Upper lobe of left lung (tissue), 6 donors: ENCODE results near the gene PAK1IP1. TPM values are rescaled to one million over a fixed set of nuclear protein-coding genes. Genes with fewer than 3 reads are reported as not detected.
"Not testable (repeated sequence)": the region's sequence is repeated elsewhere in the genome, so short reads cannot be mapped to it uniquely, and the experiment has no call there.

Experiments
- ATAC-seq, 2 donors: fragments of 200-7000 bp; cut with Tn5 transposase; one replicate each; pipeline ENCODE4 v1.9.1; 2022; ENCODE audit warnings: mild to moderate bottlenecking in 2 of 2, moderate library complexity in 2 of 2; ENCODE audit not compliant: low FRiP score in 2 of 2
- DNase-seq, 2 donors: peaks; one replicate each; pipeline ENCODE4 v3.0.0-alpha.2; 2019 to 2020
- H3K27ac ChIP-seq, 4 donors: fragments of 200-600 bp; sonication (generic); one replicate each; pipeline ENCODE4 v1.5.1; 2016 to 2019
- H3K27me3 ChIP-seq, 4 donors: fragments of 200-600 bp; sonication (generic); one replicate each; pipeline ENCODE4 v1.5.1; 2017 to 2019
- H3K36me3 ChIP-seq, 4 donors: fragments of 200-600 bp; sonication (generic); one replicate each; pipeline ENCODE4 v1.5.1; 2016 to 2019
- H3K4me1 ChIP-seq, 4 donors: fragments of 200-600 bp; sonication (generic); one replicate each; pipeline ENCODE4 v1.5.1; 2018 to 2019
- H3K4me3 ChIP-seq, 4 donors: fragments of 200-600 bp; sonication (generic); one replicate each; pipeline ENCODE4 v1.5.1; 2017 to 2019; ENCODE audit warnings: mild to moderate bottlenecking in 2 of 4, moderate library complexity in 1 of 4
- H3K9me3 ChIP-seq, 4 donors: fragments of 200-600 bp; sonication (generic); one replicate each; pipeline ENCODE4 v1.5.1; 2018 to 2019
- CTCF ChIP-seq, 6 experiments: fragments of 450-650 bp in 4 of 6; fragments of 200-600 bp in 2 of 6; sonication (generic) in 2 of 6; IDR thresholded peaks; one replicate each; pipeline ENCODE4 v1.5.1; 2016 to 2019; ENCODE audit warnings: antibody characterized with exemption in 6 of 6
- EP300 ChIP-seq, 4 donors: sonication (generic); formaldehyde crosslinking; IDR thresholded peaks; one replicate each; pipeline ENCODE4 v1.5.1; 2017; ENCODE audit warnings: antibody characterized with exemption in 4 of 4, control low read depth in 2 of 4
- POLR2A ChIP-seq, 4 donors: fragments of 450-650 bp; IDR thresholded peaks; one replicate each; pipeline ENCODE4 v1.5.1; 2016 to 2017; ENCODE audit warnings: antibody characterized with exemption in 4 of 4, mild to moderate bottlenecking in 2 of 4
- POLR2AphosphoS5 ChIP-seq, 2 donors: sonication (generic); formaldehyde crosslinking; IDR thresholded peaks; one replicate each; pipeline ENCODE4 v1.5.1; 2017; ENCODE audit warnings: antibody characterized with exemption in 2 of 2
- WGBS, 2 donors: methylation state at CpG; one replicate each; pipeline ENCODE4 v1.1.5; 2017 to 2018; 5-methylcytosine and 5-hydroxymethylcytosine counted together
- total RNA-seq, 6 donors: library from RNA; depleted of rRNA in 4 of 6; stranded (reverse); fragments of >200 nt in 4 of 6; gene quantifications; one replicate each; pipeline versions ENCODE4 v1.1.0 to v1.2.1, GENCODE V29; 2016 to 2021
- donor health status: DM: no; HTN: no; CAD: no; lungs with moderate emphysema.
- donor health status: DM: no; HTN: yes; CAD: no; lungs with severe emphysema.

PAK1IP1 gene
- total RNA-seq, 6 donors from 2014 or later: 6.0 to 15.8 (median 10.8) TPM

GRCh38 chr6:10719964-10720264, 25.1 kb downstream of the PAK1IP1 start:
- Histone ChIP-seq H3K27ac (peak overlapping the region; percentile 65 to 90 (median 76)), H3K27me3 (no peaks in the 10 kb centered on the region), H3K4me1 (peaks cover 15 to 45% (median 23%) of the 10 kb centered on the region in 4 donors), H3K4me3 (peak overlapping the region; percentile 31 to 72 (median 65)), H3K36me3 (no peaks in the 10 kb centered on the region), H3K9me3 (no peaks in the 10 kb centered on the region)
- ATAC-seq (peak in 1 of 2 donors; percentile 0), DNase-seq (no peak)
- 53 to 65% methylated on average over 4 to 10 of the region's 21 CpGs for WGBS, 2 donors
- TF ChIP-seq CTCF (IDR thresholded peaks at IDR 0.05): no peak
- TF ChIP-seq POLR2A (IDR thresholded peaks at IDR 0.05): no peak
- no peak for TF ChIP-seq EP300 (IDR thresholded peaks at IDR 0.05)
- TF ChIP-seq POLR2AphosphoS5 (IDR thresholded peaks at IDR 0.05): no peak

- Histone ChIP-seq H3K4me3 (peak overlapping the region; percentile 31 to 72 (median 65)), H3K4me1 (peaks cover 15 to 47% (median 23%) of the 10 kb centered on the region in 4 donors), H3K36me3 (peaks cover 0 to under 1% (median 0%) of the 10 kb centered on the region in 4 donors), H3K27ac (peak overlapping the region; percentile 65 to 90 (median 76)), H3K9me3 (no peaks in the 10 kb centered on the region), H3K27me3 (no peaks in the 10 kb centered on the region)
- DNase-seq (peak; percentile 58 to 93), ATAC-seq (peak; percentile 25 to 52)
- WGBS, 2 donors: 10 to 60% methylated on average over 2 to 30 of the region's 49 CpGs
- TF ChIP-seq POLR2AphosphoS5 (IDR thresholded peaks at IDR 0.05) (peak; percentile 32 to 41), CTCF (IDR thresholded peaks at IDR 0.05) (no peak), POLR2A (IDR thresholded peaks at IDR 0.05) (peak in 2 of 4 donors; percentile 38 to 63), EP300 (IDR thresholded peaks at IDR 0.05) (no peak)
Measured at GRCh38 chr6:10720265-10720959, 25.6 kb downstream of the PAK1IP1 start.

GRCh38 chr6:10720960-10721849, 26.4 kb downstream of the PAK1IP1 start:
- DNase-seq, ATAC-seq, H3K27me3 ChIP-seq, H3K9me3 ChIP-seq, H3K36me3 ChIP-seq: not testable (repeated sequence)
- 83 to 85% methylated on average over 11 to 17 of the region's 17 CpGs for whole genome bisulfite sequencing, 2 donors
- Histone ChIP-seq H3K4me3 (peak overlapping the region in 3 of 4 donors; percentile 64 to 72 (median 66)), H3K27ac (peak overlapping the region; percentile 65 to 90 (median 76)), H3K4me1 (peaks cover 15 to 49% (median 23%) of the 10 kb centered on the region in 4 donors)

GRCh38 chr6:10721850-10722569, 27.2 kb downstream of the PAK1IP1 start:
- Histone ChIP-seq H3K27me3 (no peaks in the 10 kb centered on the region), H3K9me3 (no peaks in the 10 kb centered on the region)
- 74 to 84% methylated on average over 11 of the region's 11 CpGs for WGBS, 2 donors

More at GRCh38 chr6:10721850-10722569, 27.2 kb downstream of the PAK1IP1 start:
- H3K36me3 ChIP-seq: peaks cover 2 to 14% (median 9%) of the 10 kb centered on the region in 4 donors
- peak overlapping the region; percentile 81 to 88 (median 86) for H3K27ac ChIP-seq
- ATAC-seq: no peak
- H3K4me3 ChIP-seq: peak overlapping the region; percentile 15 to 82 (median 64)
- peaks cover 15 to 54% (median 25%) of the 10 kb centered on the region in 4 donors for H3K4me1 ChIP-seq
- no peak for TF ChIP-seq POLR2A (IDR thresholded peaks at IDR 0.05)
- no peak for TF ChIP-seq EP300 (IDR thresholded peaks at IDR 0.05)
- TF ChIP-seq POLR2AphosphoS5 (IDR thresholded peaks at IDR 0.05): no peak
- no peak for TF ChIP-seq CTCF (IDR thresholded peaks at IDR 0.05)
- no peak for DNase-seq
